Measurements from ENCODE around the gene COMT.
"Not testable (repeated sequence)": the region's sequence is repeated elsewhere in the genome, so short reads cannot be mapped to it uniquely, and the experiment has no call there.

The COMT gene

GRCh38 chr22:19941365-19942082, at the start of gene COMT, which contains the start of gene TXNRD2:
Gene COMT, plus strand, starts transcription at chr22:19941772. Its CDS starts 20,755 bp downstream, at chr22:19962527.
Gene TXNRD2, minus strand, starts transcription at chr22:19941818. Its CDS starts 15 bp downstream, at chr22:19941803.
- DNase-seq (ENCODE audit: low spot score): peak; percentile 72

GRCh38 chr22:19892257-19892879, 49.2 kb upstream of the COMT start:
- DNase-seq (ENCODE audit: low spot score): peak; percentile 31

GRCh38 chr22:19892925-19893324, 48.6 kb upstream of the COMT start:
- no peak for DNase-seq (ENCODE audit: low spot score)

GRCh38 chr22:19893363-19893762, 48.2 kb upstream of the COMT start:
- no peak for DNase-seq (ENCODE audit: low spot score)

- no peak for DNase-seq (ENCODE audit: low spot score)
These were observed 46.3 kb upstream of the COMT start for GRCh38 chr22:19895160-19895849.

- DNase-seq (ENCODE audit: low spot score): peak; percentile 70
These were observed 44.8 kb upstream of the COMT start for GRCh38 chr22:19896665-19897355.

- DNase-seq (ENCODE audit: low spot score): no peak
These were observed 43.8 kb upstream of the COMT start for GRCh38 chr22:19897726-19898125.

- DNase-seq (ENCODE audit: low spot score): no peak
These were observed 43.4 kb upstream of the COMT start for GRCh38 chr22:19898145-19898544.

- DNase-seq (ENCODE audit: low spot score): no peak
These were observed 42.6 kb upstream of the COMT start for GRCh38 chr22:19898831-19899567.

- no peak for DNase-seq (ENCODE audit: low spot score)
These were observed 40.7 kb upstream of the COMT start for GRCh38 chr22:19900707-19901436.

GRCh38 chr22:19901577-19902244, 39.9 kb upstream of the COMT start:
- no peak for DNase-seq (ENCODE audit: low spot score)

- no peak for DNase-seq (ENCODE audit: low spot score)
These were observed 39.3 kb upstream of the COMT start for GRCh38 chr22:19902245-19902715.

- DNase-seq (ENCODE audit: low spot score): no peak
These were observed 38.5 kb upstream of the COMT start for GRCh38 chr22:19903031-19903430.

- DNase-seq (ENCODE audit: low spot score): no peak
These were observed 38.1 kb upstream of the COMT start for GRCh38 chr22:19903513-19903912.

GRCh38 chr22:19904174-19904856, 37.3 kb upstream of the COMT start:
- DNase-seq (ENCODE audit: low spot score): no peak

- no peak for DNase-seq (ENCODE audit: low spot score)
These were observed 36.6 kb upstream of the COMT start for GRCh38 chr22:19904935-19905334.

- no peak for DNase-seq (ENCODE audit: low spot score)
These were observed 36.0 kb upstream of the COMT start for GRCh38 chr22:19905347-19906276.

- DNase-seq (ENCODE audit: low spot score): not testable (repeated sequence)
These were observed 34.7 kb upstream of the COMT start for GRCh38 chr22:19906864-19907263.

- DNase-seq (ENCODE audit: low spot score): not testable (repeated sequence)
These were observed 33.7 kb upstream of the COMT start for GRCh38 chr22:19907902-19908301.

Data from NAMALWA (cell line).